Activated T-cell treated with anti-CD3 and anti-CD28 coated beads, Interleukin-2, amount 50 U/mL, for 1 hour (primary cell): ENCODE data around the gene TNS3.

Experiments used
- DNase-seq: peaks from one replicate; pipeline ENCODE4 v3.0.0-alpha.2; 2020

TNS3 gene

GRCh38 chr7:47580811-47581331 is 1.0 kb downstream of the TNS3 start:
- DNase-seq, result no peak

- no peak for DNase-seq
These were observed 1.7 kb downstream of the TNS3 start for GRCh38 chr7:47580175-47580706.

- DNase-seq, result no peak
These were observed 2.5 kb downstream of the TNS3 start for GRCh38 chr7:47579458-47579857.

GRCh38 chr7:47578579-47579270 is 3.2 kb downstream of the TNS3 start:
- DNase-seq, result no peak

- DNase-seq, result no peak
These were observed 4.5 kb downstream of the TNS3 start for GRCh38 chr7:47577321-47577919.

DNA sequence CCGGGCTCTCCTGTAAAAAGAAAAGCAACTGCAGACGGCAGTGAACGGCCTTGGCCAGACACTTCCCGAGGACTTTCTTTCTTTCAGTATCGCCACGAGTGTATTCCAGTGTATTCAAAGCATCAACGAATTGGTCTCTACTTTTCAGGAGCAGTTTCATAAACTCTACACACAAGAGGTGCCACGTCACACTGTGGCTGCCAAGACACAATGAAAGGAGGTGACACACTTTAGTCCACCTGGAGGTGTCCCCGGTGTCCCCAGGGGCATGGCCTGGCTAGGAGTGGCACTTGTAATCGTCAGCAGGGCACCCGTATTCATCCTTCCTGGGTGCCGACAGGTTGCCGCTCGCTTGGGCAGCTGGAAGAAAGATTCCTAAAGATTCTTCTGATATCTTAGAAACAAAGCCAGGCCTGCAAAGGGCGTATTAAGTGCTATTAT is 5.0 kb downstream of the TNS3 start:
- DNase-seq, result no peak

DNA sequence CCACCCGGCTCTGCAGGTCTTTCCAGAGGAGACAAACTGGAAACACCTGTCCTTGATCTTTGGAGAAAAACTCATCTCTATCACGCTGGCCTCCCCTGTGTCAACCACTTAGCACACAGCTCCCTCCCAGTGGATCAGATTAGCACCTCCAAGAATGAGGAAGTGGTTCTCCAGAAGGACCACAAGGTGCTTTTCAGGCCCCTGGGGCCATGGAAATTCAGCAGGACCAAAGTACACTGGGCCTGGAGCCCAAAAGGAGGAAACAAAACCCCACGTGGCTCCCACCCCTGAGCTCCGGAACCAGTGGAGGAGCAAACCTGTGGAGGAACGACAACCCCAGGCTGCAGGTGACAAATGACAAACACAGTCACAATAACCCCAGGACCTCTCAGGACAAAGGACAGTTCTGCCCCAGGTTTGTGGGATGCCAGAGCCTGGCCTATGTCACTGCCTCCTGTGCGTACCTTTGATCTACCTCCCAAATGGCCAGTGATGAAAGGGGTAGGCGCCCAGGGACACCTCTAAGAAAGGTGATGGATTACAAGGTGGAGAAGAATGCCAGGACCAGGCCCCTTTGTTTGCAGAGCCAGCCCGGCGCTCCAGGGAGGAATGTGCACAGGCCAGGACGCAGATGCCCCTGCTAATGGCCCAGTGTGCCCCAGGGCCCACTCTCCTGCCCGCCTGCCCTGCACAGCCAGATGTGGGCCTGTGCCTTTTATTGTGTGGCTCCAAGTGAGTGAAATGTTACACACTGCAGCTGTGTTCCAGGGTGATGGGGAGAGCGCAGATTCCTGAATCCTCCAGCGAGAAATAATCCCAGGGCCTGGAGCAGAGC is 5.7 kb downstream of the TNS3 start:
- DNase-seq, result no peak

GRCh38 chr7:47574482-47575329 is 7.2 kb downstream of the TNS3 start:
- DNase-seq, result no peak

GRCh38 chr7:47573758-47574481 is 8.0 kb downstream of the TNS3 start:
- no peak for DNase-seq

DNA sequence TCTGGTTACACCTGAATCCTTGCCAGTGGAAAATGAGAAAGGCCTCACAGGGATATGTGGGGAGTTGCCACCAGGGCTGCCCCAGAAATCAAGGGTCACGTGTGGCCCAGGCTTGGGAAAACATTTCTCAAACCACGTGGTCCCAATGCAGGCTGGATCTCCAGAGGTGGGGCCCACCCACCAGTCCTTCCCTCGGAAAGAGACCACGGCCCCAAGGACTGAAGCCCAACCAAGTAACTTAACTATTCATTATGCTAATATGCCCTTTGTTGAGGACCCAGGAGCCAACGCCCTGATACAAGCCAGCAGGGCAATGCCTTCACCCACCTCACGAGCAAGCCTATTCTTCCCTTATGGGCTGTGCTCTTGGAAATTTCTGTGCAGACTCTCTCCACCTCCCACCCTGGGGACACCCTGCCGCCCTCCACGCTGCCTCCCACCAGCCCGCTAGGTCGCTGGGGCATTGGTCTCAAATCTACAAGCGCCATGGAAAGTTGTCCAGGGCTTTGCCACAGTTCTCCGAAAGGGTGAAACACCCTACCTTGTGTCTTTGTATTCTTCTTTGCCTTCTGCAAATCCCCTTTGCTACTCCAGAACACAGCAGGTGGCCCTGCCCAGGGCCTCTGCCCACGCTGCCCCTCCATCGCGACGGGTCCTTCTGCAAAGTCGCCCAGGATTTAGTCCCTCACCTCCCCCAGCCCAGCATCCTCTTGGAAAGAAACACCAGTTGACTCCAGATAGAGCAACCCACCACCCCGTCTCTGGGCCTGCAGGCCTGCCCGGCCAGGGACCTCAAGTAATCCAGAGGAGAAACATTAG is 8.8 kb downstream of the TNS3 start:
- no peak for DNase-seq

DNA sequence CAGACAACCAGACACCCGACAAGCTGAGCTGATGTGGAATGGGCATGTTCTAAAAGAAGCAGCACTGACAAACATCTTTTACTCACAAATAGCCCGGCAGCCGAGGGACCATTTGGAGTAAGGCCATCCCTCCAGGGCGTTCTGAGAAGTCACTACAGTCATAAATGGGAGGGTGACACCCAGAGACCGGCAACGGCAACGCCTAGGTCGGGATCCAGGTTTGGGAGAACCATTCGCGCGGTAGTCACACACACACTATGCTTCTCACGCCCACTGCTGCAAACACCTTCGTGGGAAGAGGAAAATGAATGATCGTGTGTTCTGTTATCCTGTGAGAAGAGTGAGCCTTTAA is 9.8 kb downstream of the TNS3 start:
- no peak for DNase-seq

DNA sequence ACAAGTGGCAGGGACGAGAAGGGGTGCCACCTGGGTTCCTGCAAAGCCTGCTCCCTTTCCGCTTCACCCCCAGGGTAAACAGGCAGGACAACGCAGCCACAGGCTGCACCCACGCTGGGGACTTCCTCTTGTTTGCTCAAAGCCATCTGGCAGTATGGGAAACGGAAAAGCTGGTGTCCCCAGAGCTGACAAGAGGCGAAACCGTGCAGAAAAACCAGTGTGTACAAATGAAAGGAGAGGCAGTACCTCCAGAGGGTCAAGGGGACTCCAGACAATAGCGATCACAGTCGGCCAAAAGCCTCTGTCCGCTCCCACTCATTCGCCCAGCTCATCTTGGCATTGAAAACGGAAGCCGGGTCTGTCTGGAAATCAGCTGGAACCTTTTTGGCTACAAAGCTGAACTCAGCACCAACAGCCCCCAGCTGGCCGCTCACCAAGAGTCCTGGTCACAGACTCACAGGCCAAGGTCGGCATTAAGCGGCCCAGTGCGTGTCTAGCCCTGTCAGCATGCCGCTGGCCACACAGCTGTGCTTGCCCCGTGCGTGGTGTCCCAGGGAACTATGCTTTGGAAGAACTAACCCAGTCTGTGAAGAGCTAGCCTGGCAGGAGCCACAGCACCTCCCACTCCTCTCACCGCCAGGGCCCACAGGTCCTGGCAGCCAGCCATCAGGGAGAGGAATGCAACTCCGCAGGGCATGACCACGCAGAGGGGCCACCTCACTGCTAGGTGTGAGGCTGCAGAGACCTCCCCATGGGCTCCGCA is 10.4 kb downstream of the TNS3 start:
- DNase-seq, result no peak

GRCh38 chr7:47570649-47571050 is 11.3 kb downstream of the TNS3 start:
- DNase-seq, result no peak

- DNase-seq, result no peak
These were observed 13.4 kb downstream of the TNS3 start for GRCh38 chr7:47568547-47568946.

- DNase-seq, result no peak
These were observed 13.9 kb downstream of the TNS3 start for GRCh38 chr7:47568056-47568455.

DNA sequence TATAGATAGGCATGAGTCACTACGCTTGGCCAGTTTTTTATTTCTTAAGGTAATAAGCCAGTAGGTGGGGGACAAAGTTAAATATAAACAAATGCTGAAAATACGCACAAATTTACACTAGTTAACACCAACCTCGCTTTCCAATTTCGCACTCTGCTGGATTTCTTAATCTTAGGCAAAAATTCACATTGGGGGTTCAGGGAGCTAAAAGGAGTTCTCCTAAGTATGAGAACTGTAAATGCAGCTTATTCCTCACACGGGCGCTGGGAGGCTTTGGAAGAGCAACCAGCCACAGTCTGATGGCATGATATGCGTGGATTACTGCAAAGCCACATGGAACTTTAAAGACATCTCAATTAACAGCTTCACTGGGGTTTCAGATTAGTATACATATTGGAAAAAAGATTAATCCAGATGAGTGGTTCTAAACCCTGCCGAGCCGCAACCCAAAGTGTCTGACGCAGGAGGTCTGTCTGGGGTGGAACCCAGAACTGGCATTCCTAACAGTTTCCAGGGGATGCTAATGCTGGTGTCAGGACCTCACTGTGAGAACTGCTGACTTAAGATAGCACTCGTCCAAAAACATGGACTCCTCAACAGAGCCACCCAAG is 16.2 kb downstream of the TNS3 start:
- no peak for DNase-seq

- DNase-seq, result no peak
These were observed 18.4 kb downstream of the TNS3 start for GRCh38 chr7:47563521-47563920.

GRCh38 chr7:47561715-47562446 is 20.0 kb downstream of the TNS3 start:
- no peak for DNase-seq
